GM18511 (cell line): ENCODE measurements around the gene LORICRIN.
"Not testable (repeated sequence)": the region's sequence is repeated elsewhere in the genome, so short reads cannot be mapped to it uniquely, and the experiment has no call there.

Experiments used
- ATAC-seq: cut with Tn5 transposase; IDR thresholded peaks from one replicate; pipeline ENCODE4 v1.9.1; 2021; ENCODE audit warnings: mild to moderate bottlenecking, moderate library complexity; ENCODE audit not compliant: unreplicated experiment

LORICRIN gene, protein sequence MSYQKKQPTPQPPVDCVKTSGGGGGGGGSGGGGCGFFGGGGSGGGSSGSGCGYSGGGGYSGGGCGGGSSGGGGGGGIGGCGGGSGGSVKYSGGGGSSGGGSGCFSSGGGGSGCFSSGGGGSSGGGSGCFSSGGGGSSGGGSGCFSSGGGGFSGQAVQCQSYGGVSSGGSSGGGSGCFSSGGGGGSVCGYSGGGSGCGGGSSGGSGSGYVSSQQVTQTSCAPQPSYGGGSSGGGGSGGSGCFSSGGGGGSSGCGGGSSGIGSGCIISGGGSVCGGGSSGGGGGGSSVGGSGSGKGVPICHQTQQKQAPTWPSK

GRCh38 chr1:153259387-153259786 is at the start of gene LORICRIN:
Gene LORICRIN, plus strand, starts transcription at chr1:153259687. Its CDS starts 1,263 bp downstream, at chr1:153260950.
- ATAC-seq, result no peak

GRCh38 chr1:153210206-153210605 is 49.3 kb upstream of the LORICRIN start:
- no peak for ATAC-seq

GRCh38 chr1:153212201-153212600 is 47.3 kb upstream of the LORICRIN start:
- ATAC-seq, result no peak

- ATAC-seq, result no peak
Measured at GRCh38 chr1:153213519-153213918, 46.0 kb upstream of the LORICRIN start.

GRCh38 chr1:153217212-153217611 is 42.3 kb upstream of the LORICRIN start, which contains the start of gene PRR9:
Gene PRR9, plus strand, starts transcription at chr1:153217584. Its CDS starts 561 bp downstream, at chr1:153218145.
- no peak for ATAC-seq

- ATAC-seq, result no peak
Measured at GRCh38 chr1:153217744-153218416, 41.6 kb upstream of the LORICRIN start.

DNA sequence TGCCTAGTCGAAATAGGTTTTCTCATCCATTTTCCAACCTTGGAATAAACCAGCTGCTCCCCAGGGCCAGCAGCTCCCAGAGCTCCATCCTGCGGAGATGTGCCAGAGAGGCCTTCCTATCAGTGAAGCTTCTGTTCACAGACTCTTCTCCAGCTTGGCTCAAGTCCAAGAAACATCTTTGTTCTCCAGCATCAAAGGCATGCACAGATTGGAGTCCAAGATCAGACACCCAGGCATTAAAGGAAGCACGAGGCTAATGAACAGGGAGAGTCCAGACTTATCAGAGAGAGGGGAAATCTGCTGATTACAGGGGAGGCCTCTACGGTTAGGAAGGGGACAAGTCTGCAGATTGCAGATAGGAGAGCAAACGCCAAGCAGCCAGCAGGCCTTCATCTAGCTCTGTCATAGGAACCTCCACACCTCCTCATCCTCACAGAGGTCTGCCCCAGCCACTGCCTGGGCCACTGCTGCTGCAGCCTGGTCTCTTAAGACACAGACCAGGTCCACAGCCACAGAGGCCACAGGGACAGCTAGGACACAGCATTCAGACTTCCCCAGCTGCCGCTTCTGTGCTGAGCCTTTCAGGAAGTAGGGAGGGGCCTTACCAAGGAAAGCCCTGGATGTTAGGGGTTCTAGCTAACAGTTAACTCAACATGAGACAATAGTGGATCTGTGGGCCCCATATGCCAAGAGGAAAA is 38.7 kb upstream of the LORICRIN start:
- no peak for ATAC-seq

DNA sequence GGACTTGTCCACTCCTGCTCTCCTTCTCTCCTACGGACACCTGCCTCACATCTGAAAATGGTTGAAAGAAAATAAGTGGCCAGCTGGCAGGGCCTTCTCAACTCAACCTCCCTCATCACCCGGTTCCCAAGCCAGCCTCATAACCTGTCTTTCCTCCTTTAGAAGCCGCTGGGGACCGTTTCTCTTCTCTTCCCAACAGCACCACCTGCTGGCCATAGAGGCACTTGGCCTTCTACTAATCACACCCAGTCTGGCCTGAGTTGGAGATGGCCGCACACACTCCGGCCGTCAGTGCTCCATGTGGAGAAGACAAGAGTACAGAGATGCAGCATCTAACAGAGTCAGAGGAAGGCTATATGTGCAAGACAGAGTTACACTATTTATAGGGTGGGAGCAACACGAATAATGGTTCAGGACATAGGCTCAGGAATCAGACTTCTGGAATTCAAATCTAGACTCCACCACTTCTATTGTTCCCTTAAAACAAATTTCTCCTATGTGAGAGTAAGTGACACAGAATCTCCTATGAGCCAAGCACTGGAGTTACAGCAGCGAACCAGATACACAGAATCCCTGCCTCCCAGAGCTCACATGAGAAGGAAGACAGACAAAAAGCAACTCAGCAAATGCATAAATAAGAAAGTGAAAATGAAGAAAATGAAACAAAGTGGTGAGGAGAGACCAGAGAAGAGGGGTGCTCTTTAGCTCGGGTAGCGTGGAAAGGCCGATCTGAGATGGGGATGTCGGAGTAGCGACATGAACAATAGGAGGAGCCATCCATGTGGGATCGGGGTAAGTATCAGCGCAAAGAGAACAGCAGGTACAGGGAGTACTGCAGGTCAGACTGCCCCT is 36.2 kb upstream of the LORICRIN start:
- peak; percentile 88 for ATAC-seq

- no peak for ATAC-seq
Measured at GRCh38 chr1:153227810-153228209, 31.7 kb upstream of the LORICRIN start.

DNA sequence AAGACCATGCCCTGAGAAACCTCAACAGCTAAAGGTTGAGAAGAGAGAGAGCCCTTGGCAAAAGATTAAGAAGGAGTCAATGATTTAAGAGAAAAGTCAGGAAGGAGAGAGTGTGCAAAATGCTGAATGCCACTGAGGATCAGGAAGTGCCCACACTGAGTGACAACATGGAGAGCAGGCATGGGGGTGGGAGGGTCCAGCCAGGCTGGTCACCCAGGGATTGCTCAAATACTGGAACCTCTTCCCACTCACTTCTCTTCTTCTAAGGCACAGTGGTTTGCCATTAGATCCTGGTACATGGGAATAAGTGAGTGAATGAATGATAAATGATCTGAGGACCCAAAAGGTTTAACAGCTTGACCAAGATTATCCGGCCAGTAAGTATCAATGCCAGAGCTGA is 31.0 kb upstream of the LORICRIN start:
- ATAC-seq, result no peak

GRCh38 chr1:153229076-153229829 is 30.2 kb upstream of the LORICRIN start:
- ATAC-seq, result not testable (repeated sequence)

DNA sequence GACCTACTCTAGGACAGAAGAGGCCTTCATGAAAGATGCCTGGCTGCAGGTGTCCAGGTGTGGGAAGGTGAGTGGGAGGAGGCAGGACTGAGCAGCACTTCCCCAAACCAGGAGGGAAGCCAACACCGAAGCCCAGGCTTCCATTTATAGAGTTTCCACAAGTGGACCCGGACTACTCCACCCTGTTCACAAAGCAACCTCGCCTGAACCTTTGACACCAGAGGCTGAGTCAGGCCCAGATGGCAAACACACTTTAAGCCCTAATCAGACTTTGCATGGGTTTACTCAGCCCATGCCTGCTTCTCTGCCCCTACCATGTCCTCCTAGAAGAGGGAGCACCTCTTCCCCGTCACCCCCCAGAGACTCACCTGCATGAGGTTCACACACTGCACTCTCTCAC is 28.1 kb upstream of the LORICRIN start:
- ATAC-seq, result no peak

- no peak for ATAC-seq
Measured at GRCh38 chr1:153231785-153232184, 27.7 kb upstream of the LORICRIN start.

DNA sequence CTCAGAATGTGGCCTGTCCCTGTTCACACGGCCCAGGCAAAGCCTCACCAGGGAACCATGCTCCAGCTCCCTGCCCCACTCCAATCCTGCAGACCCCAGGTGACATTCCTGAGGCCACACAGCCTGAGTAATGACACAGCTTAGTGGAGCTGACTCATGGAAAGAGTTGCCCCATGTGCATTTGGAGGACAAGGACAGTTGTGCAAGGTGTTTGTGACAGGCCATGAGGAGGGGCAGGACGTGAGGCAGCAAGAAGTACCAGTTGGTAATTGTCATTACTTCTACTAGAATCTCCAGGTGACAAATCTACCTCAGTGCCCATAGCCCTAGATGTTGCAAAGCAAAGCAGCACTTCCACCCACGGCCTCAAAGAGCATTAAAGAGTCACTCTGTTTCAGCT is 26.9 kb upstream of the LORICRIN start:
- no peak for ATAC-seq

- peak; percentile 52 for ATAC-seq
Measured at GRCh38 chr1:153233448-153233847, 26.0 kb upstream of the LORICRIN start.

DNA sequence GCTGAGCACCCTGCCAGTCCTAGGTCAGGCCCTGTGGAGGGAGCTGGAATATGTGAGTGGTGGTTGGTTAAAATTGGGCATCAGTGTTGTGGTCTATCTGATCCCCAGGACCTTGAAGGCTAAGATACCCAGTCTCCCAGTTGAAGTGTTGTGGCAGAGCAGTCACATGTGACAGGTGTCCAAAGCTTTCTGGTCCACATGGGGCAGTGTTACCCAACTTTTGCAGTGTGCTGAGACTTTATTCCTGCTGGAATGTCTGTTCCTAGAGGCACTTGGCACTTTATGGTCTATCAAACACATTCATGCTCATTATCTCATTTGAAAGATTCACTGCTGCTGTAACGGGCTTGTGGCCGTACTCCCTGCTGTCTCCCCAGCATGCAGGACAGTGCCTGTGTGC is 21.0 kb upstream of the LORICRIN start:
- ATAC-seq, result no peak

GRCh38 chr1:153242160-153242559 is 17.3 kb upstream of the LORICRIN start:
- no peak for ATAC-seq

- ATAC-seq, result no peak
Measured at GRCh38 chr1:153245466-153245865, 14.0 kb upstream of the LORICRIN start.

DNA sequence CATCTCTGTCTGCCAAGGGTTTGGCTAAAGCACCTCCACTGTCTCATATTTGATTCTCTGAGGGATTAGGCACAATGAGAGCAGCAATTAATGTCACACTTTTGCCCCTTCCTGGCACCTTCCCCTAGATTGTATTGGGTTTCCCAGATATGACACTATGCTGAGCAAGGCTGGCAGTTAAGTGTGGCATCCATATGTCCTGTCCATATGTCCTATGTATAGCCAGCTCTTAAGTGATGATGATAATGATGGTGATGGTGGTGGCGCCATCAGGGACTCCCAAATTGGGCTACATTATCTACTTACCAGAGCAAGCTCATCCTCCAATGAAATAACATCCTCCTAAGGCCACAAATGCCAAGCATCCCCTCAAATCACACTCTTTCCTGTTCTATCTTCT is 13.5 kb upstream of the LORICRIN start:
- no peak for ATAC-seq

DNA sequence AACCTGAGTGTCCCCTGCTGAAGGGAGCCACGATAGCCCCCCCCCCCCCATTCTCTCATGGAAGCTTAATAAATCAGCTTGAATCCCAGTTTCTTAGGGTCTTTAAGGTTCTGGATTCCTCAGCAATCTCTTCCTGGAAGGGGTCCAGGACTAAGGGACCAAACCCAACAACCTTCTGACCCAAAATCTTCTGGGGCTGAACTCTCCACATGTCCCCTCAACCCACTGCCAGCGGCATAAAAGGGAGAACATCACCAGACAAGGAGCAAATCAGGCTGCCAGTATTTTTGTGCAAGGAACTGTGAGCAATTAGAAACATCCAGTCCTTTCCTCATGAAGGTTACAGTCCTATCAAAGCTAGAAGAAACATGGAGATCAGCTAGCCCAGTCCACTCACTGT is 12.7 kb upstream of the LORICRIN start:
- no peak for ATAC-seq
